NCI-H1092 treated with DMSO at 0.1 percent for 48 hours (cell line): ENCODE measurements around the gene PHF24.

Source experiments
- DNase-seq: peaks from one replicate; lab custom pipeline; 2025; lab: John Stamatoyannopoulos, UW

Gene PHF24

GRCh38 chr9:34983209-34983608, 25.1 kb downstream of the PHF24 start:
- no peak for DNase-seq

- DNase-seq: no peak
Measured at GRCh38 chr9:34984049-34984448, 26.0 kb downstream of the PHF24 start.

GRCh38 chr9:34985311-34985899, 27.3 kb downstream of the PHF24 start:
- DNase-seq: peak; percentile 85

- DNase-seq: peak; percentile 49
Measured at GRCh38 chr9:34986540-34987047, 28.5 kb downstream of the PHF24 start.

GRCh38 chr9:34987160-34987901, 29.2 kb downstream of the PHF24 start:
- no peak for DNase-seq

- peak; percentile 70 for DNase-seq
Measured at GRCh38 chr9:34988218-34989002, 30.3 kb downstream of the PHF24 start.

GRCh38 chr9:34989003-34989945, 31.2 kb downstream of the PHF24 start, which contains the start of gene DNAJB5:
DNAJB5 (plus strand) TSS chr9:34989745; CDS start chr9:34990631, 886 bp downstream.
- peak; percentile 100 for DNase-seq

GRCh38 chr9:34989946-34990635, 32.0 kb downstream of the PHF24 start:
- peak; percentile 55 for DNase-seq

- DNase-seq: no peak
Measured at GRCh38 chr9:34990908-34991606, 33.0 kb downstream of the PHF24 start.

GRCh38 chr9:34991607-34992375, 33.7 kb downstream of the PHF24 start:
- no peak for DNase-seq

GRCh38 chr9:34992376-34992951, 34.4 kb downstream of the PHF24 start:
- DNase-seq: no peak

- peak; percentile 33 for DNase-seq
Measured at GRCh38 chr9:34993502-34994259, 35.6 kb downstream of the PHF24 start.

GRCh38 chr9:34994260-34994899, 36.3 kb downstream of the PHF24 start:
- peak; percentile 40 for DNase-seq

- DNase-seq: no peak
Measured at GRCh38 chr9:34994900-34995669, 37.0 kb downstream of the PHF24 start.

GRCh38 chr9:34995670-34996060, 37.6 kb downstream of the PHF24 start:
- no peak for DNase-seq

- DNase-seq: no peak
Measured at GRCh38 chr9:34996181-34996904, 38.3 kb downstream of the PHF24 start.
